HepG2 (cell line): Measurements from ENCODE around the gene C14orf93. TPM values are rescaled to one million over a fixed set of nuclear protein-coding genes. Genes with fewer than 3 reads are reported as not detected.

Experiments
- CENPBD1 ChIP-seq: sonication (generic); formaldehyde crosslinking; IDR thresholded peaks from 2 replicates; pipeline ENCODE4 v1.8.0; 2022; ENCODE audit warnings: missing genetic modification reagents, low read depth, mild to moderate bottlenecking, borderline replicate concordance
- CSRNP1 ChIP-seq: sonication (generic); formaldehyde crosslinking; IDR thresholded peaks from 2 replicates; pipeline ENCODE4 v1.8.1; 2023; ENCODE audit warnings: mild to moderate bottlenecking, missing genetic modification reagents
- HNRNPLL ChIP-seq: fragments of 200-400 bp; formaldehyde crosslinking; IDR thresholded peaks from 2 replicates; pipeline ENCODE4 v1.6.1; 2017; ENCODE audit warnings: mild to moderate bottlenecking, low read depth, low read length; ENCODE audit not compliant: poor library complexity, severe bottlenecking
- MTA1 ChIP-seq: sonication (generic); formaldehyde crosslinking; IDR thresholded peaks from 2 replicates; pipeline ENCODE4 v1.4.0; 2020; ENCODE audit warnings: missing genetic modification reagents, mild to moderate bottlenecking, borderline replicate concordance
- MXD1 ChIP-seq: sonication (generic); formaldehyde crosslinking; IDR thresholded peaks from 2 replicates; pipeline ENCODE4 v1.4.0; 2020; ENCODE audit warnings: mild to moderate bottlenecking, missing genetic modification reagents
- MYC ChIP-seq: sonication (generic); formaldehyde crosslinking; IDR thresholded peaks from 2 replicates; pipeline ENCODE4 v1.9.0; 2021; ENCODE audit warnings: missing genetic modification reagents, borderline replicate concordance
- MZF1 ChIP-seq: sonication (generic); formaldehyde crosslinking; IDR thresholded peaks from 2 replicates; pipeline ENCODE4 v1.8.1; 2023; ENCODE audit warnings: mild to moderate bottlenecking, missing genetic modification reagents, borderline replicate concordance
- PAX8 ChIP-seq: sonication (generic); formaldehyde crosslinking; IDR thresholded peaks from 2 replicates; pipeline ENCODE4 v1.8.0; 2022; ENCODE audit warnings: mild to moderate bottlenecking, missing genetic modification reagents, borderline replicate concordance
- PHF21A ChIP-seq: sonication (generic); formaldehyde crosslinking; IDR thresholded peaks from 2 replicates; pipeline ENCODE4 v1.5.0; 2020; ENCODE audit warnings: mild to moderate bottlenecking, missing genetic modification reagents
- PLSCR1 ChIP-seq: sonication (generic); formaldehyde crosslinking; IDR thresholded peaks from 2 replicates; pipeline ENCODE4 v1.5.0; 2020; ENCODE audit warnings: missing genetic modification reagents, mild to moderate bottlenecking, borderline replicate concordance
- RAD21 ChIP-seq: fragments of 450-650 bp; formaldehyde crosslinking; IDR thresholded peaks from 2 replicates; pipeline ENCODE4 v1.5.0; 2020; ENCODE audit warnings: mild to moderate bottlenecking
- THRA ChIP-seq: sonication (generic); formaldehyde crosslinking; IDR thresholded peaks from 2 replicates; pipeline ENCODE4 v1.4.0; 2020; ENCODE audit warnings: missing genetic modification reagents, borderline replicate concordance
- TRIM24 ChIP-seq: sonication (generic); formaldehyde crosslinking; IDR thresholded peaks from 2 replicates; pipeline ENCODE4 v1.8.0; 2022; ENCODE audit warnings: mild to moderate bottlenecking, missing genetic modification reagents
- ZBTB38 ChIP-seq: sonication (generic); formaldehyde crosslinking; IDR thresholded peaks from 2 replicates; pipeline ENCODE4 v1.5.1; 2020; ENCODE audit warnings: mild to moderate bottlenecking, missing genetic modification reagents
- ZBTB7B ChIP-seq: sonication (generic); formaldehyde crosslinking; IDR thresholded peaks from 2 replicates; pipeline ENCODE4 v1.4.0; 2020; ENCODE audit warnings: missing genetic modification reagents
- ZNF138 ChIP-seq: sonication (generic); formaldehyde crosslinking; IDR thresholded peaks from 2 replicates; pipeline ENCODE4 v1.5.0; 2020; ENCODE audit warnings: mild to moderate bottlenecking, low read depth, missing genetic modification reagents
- ZNF207 ChIP-seq: fragments of 450-650 bp; IDR thresholded peaks from 2 replicates; pipeline ENCODE4 v1.6.1; 2016; ENCODE audit warnings: antibody characterized with exemption, borderline replicate concordance
- ZNF281 ChIP-seq: sonication (generic); formaldehyde crosslinking; IDR thresholded peaks from 2 replicates; pipeline ENCODE4 v1.4.0; 2020; ENCODE audit warnings: missing genetic modification reagents, borderline replicate concordance
- ZNF354B ChIP-seq: sonication (generic); formaldehyde crosslinking; IDR thresholded peaks from 2 replicates; pipeline ENCODE4 v1.8.0; 2022; ENCODE audit warnings: mild to moderate bottlenecking, missing genetic modification reagents
- ZNF747 ChIP-seq: sonication (generic); formaldehyde crosslinking; IDR thresholded peaks from 2 replicates; pipeline ENCODE4 v1.8.1; 2023; ENCODE audit warnings: missing genetic modification reagents, mild to moderate bottlenecking, borderline replicate concordance
- polyA plus RNA-seq, 8 experiments: library from polyadenylated mRNA; depleted of rRNA in 3 of 8; stranded (reverse) in 7 of 8; unstranded in 1 of 8; fragments of >200 nt; fragmentation: Illumina TruSeq in 4 of 8; extraction: Trizol in 4 of 8; gene quantifications; 2 replicates each; pipeline versions ENCODE4 v1.2.1 to v1.2.3, GENCODE V29; 2011 to 2016; ENCODE audit warnings: low read depth in 4 of 8, missing spikeins in 1 of 8, mixed read lengths in 1 of 8; ENCODE audit not compliant: insufficient read depth in 1 of 8
- total RNA-seq, 5 experiments: library from RNA; depleted of rRNA; stranded (reverse); fragments of >200 nt; fragmentation: Illumina TruSeq; extraction: Trizol; gene quantifications; 2 replicates each; pipeline ENCODE4 v1.2.3, GENCODE V29; 2016; ENCODE audit warnings: low read depth in 1 of 5

Gene C14orf93
- total and polyA plus RNA-seq, 2 of the 13 experiments (the other 11 are each of a cell fraction or from before 2014, with no cell fraction given) = 11.4 to 22.5 TPM

GRCh38 chr14:23042162-23042965 lies 32.4 kb upstream of the C14orf93 start, which contains the start of gene PSMB11 (continued):
- TF ChIP-seq CSRNP1 (CRISPR knock-in tag) (peak; percentile 40; the same call in 1 of the 2 replicates), TRIM24 (no peak), ZNF747 (no peak), ZBTB38 (CRISPR knock-in tag) (peak; percentile 58; the same call in 1 of the 2 replicates), ZNF138 (CRISPR knock-in tag) (no peak), ZBTB7B (CRISPR knock-in tag) (no peak), PHF21A (CRISPR knock-in tag) (no peak), ZNF281 (CRISPR knock-in tag) (no peak), PAX8 (0 out of 2 replicates have a peak, but pooled peaks have one; percentile 7), ZNF354B (CRISPR knock-in tag) (no peak), MZF1 (CRISPR knock-in tag) (no peak), THRA (CRISPR knock-in tag) (no peak), CENPBD1 (CRISPR knock-in tag) (no peak), RAD21 (CRISPR knock-in tag) (peak; percentile 24; the same call in 1 of the 2 replicates), MTA1 (CRISPR knock-in tag) (peak; percentile 61; the same call in 1 of the 2 replicates), ZNF207 (0 out of 2 replicates have a peak, but pooled peaks have one; percentile 57), HNRNPLL (peak; percentile 32), MYC (0 out of 2 replicates have a peak, but pooled peaks have one; percentile 35), PLSCR1 (no peak), MXD1 (0 out of 2 replicates have a peak, but pooled peaks have one; percentile 32)
